CD4-positive, alpha-beta memory T cell (primary cell): Measurements from ENCODE around the gene ITGB2. TPM values are rescaled to one million over a fixed set of nuclear protein-coding genes. Genes with fewer than 3 reads are reported as not detected.

Experiments used
- CTCF ChIA-PET: fragments of 350-600 bp; sonication (Branson Sonifier 250); formaldehyde crosslinking; loops from one replicate; lab custom pipeline; 2021; ENCODE audit warnings: inconsistent platforms; ENCODE audit not compliant: partially characterized antibody; lab: Charles Lee
- POLR2A ChIA-PET: fragments of 350-600 bp; sonication (Branson Sonifier 250); formaldehyde crosslinking; loops from one replicate; lab custom pipeline; 2021; ENCODE audit not compliant: partially characterized antibody; lab: Charles Lee
- DNase-seq, 5 donors: peaks; one replicate each; pipeline versions ENCODE4 v3.0.0 to v3.0.0-alpha.2; 2020 to 2022; ENCODE audit warnings: mixed read lengths in 1 of 5
- H3K27ac ChIP-seq: one replicate; pipeline ENCODE4 v1.7.0; 2013; ENCODE audit warnings: low read depth, low read length
- H3K27me3 ChIP-seq: 2 replicates; pipeline ENCODE4 v1.7.0; 2013; ENCODE audit warnings: mild to moderate bottlenecking, low read length, moderate library complexity; ENCODE audit not compliant: insufficient read depth
- H3K36me3 ChIP-seq: 2 replicates; pipeline ENCODE4 v1.7.0; 2013; ENCODE audit warnings: mild to moderate bottlenecking, low read length, moderate library complexity; ENCODE audit not compliant: insufficient read depth
- H3K4me1 ChIP-seq: 2 replicates; pipeline ENCODE4 v1.7.0; 2013; ENCODE audit warnings: mild to moderate bottlenecking, low read length, moderate library complexity; ENCODE audit not compliant: insufficient read depth
- H3K4me3 ChIP-seq, 2 donors: one replicate each; pipeline ENCODE4 v1.7.0; 2013; ENCODE audit warnings: low read length in 2 of 2, mild to moderate bottlenecking in 1 of 2
- H3K9me3 ChIP-seq, 2 donors: one replicate each; pipeline ENCODE4 v1.7.0; 2013; ENCODE audit warnings: low read length in 2 of 2, control low read depth in 1 of 2; ENCODE audit not compliant: control insufficient read depth in 1 of 2
- H3K27ac Mint-ChIP-seq, 7 donors: one replicate each; pipeline ENCODE4 v1.8.0; 2020 to 2021; ENCODE audit warnings: mixed read lengths in 7 of 7, mild to moderate bottlenecking in 6 of 7, inconsistent platforms in 3 of 7, moderate library complexity in 3 of 7
- H3K27me3 Mint-ChIP-seq, 2 donors: one replicate each; pipeline ENCODE4 v1.8.0; 2020 to 2021; ENCODE audit warnings: mixed read lengths in 2 of 2
- H3K36me3 Mint-ChIP-seq, 2 donors: one replicate each; pipeline ENCODE4 v1.8.0; 2020 to 2021; ENCODE audit warnings: mixed read lengths in 2 of 2, inconsistent platforms in 1 of 2, mild to moderate bottlenecking in 1 of 2
- H3K4me1 Mint-ChIP-seq, 4 donors: one replicate each; pipeline ENCODE4 v1.8.0; 2020 to 2021; ENCODE audit warnings: mixed read lengths in 4 of 4, mild to moderate bottlenecking in 1 of 4
- H3K4me3 Mint-ChIP-seq, 8 donors: one replicate each; pipeline ENCODE4 v1.8.0; 2020 to 2021; ENCODE audit warnings: mixed read lengths in 8 of 8, mild to moderate bottlenecking in 7 of 8, moderate library complexity in 6 of 8, inconsistent platforms in 3 of 8
- H3K9me3 Mint-ChIP-seq, 8 donors: one replicate each; pipeline ENCODE4 v1.8.0; 2020 to 2021; ENCODE audit warnings: mixed read lengths in 8 of 8, mild to moderate bottlenecking in 5 of 8, inconsistent platforms in 3 of 8, moderate library complexity in 1 of 8
- intact Hi-C: fragments of 100-400 bp; cut with micrococcal nuclease; formaldehyde crosslinking; loops from one replicate; pipeline ENCODE4 v1.15.1; 2023
- polyA plus RNA-seq, 2 donors: library from polyadenylated mRNA; unstranded; fragments of 300-500 nt; fragmentation: Illumina TruSeq; gene quantifications; one replicate each; pipeline ENCODE4 v1.2.3, GENCODE V29; 2021
- total RNA-seq, 2 experiments: library from RNA; stranded (reverse); gene quantifications; one replicate each; pipeline ENCODE4 v1.2.3, GENCODE V29; 2021

Gene ITGB2
- total and polyA plus RNA-seq, 4 experiments from 2014 or later, result 278 to 575 (median 414) TPM

GRCh38 chr21:44858291-44858690, 62.4 kb downstream of the ITGB2 start:
- H3K9me3 Mint-ChIP-seq, result no peaks in the 10 kb centered on the region
- intact Hi-C loops, result no loop called here
- ChIA-PET POLR2A (interaction anchor here (1.0 kb wide), 1 partner anchor 9 kb away, joined by 6 read pairs; no protein-coding TSS in a partner anchor), CTCF (no interaction called here)
- Histone ChIP-seq H3K4me1 (peaks cover 23% of the 10 kb centered on the region), H3K27me3 (no peaks in the 10 kb centered on the region), H3K9me3 (no peaks in the 10 kb centered on the region), H3K4me3 (no peak overlapping the region), H3K36me3 (peaks cover 79% of the 10 kb centered on the region), H3K27ac (no peak overlapping the region)
- H3K4me1 Mint-ChIP-seq, result peaks cover 19 to 61% (median 32%) of the 10 kb centered on the region in 4 donors
- H3K4me3 Mint-ChIP-seq, result no peak overlapping the region
- peaks cover 41 to 78% of the 10 kb centered on the region in 2 donors for H3K36me3 Mint-ChIP-seq
- DNase-seq, result no peak
- H3K27ac Mint-ChIP-seq, result peak overlapping the region in 2 of 7 donors; percentile 46 to 57
- H3K27me3 Mint-ChIP-seq, result no peaks in the 10 kb centered on the region

GRCh38 chr21:44857127-44857892, 63.4 kb downstream of the ITGB2 start:
- Histone ChIP-seq H3K27ac (no peak overlapping the region), H3K4me3 (no peak overlapping the region), H3K27me3 (no peaks in the 10 kb centered on the region), H3K9me3 (no peaks in the 10 kb centered on the region), H3K4me1 (peaks cover 24% of the 10 kb centered on the region), H3K36me3 (peaks cover 78% of the 10 kb centered on the region)
- DNase-seq, result no peak
- no peaks in the 10 kb centered on the region for H3K9me3 Mint-ChIP-seq
- ChIA-PET CTCF (interaction anchor here (0.8 kb wide), 1 partner anchor 77 kb away, joined by 3 read pairs; no protein-coding TSS in a partner anchor), POLR2A (no interaction called here)
- peaks cover 19 to 68% (median 35%) of the 10 kb centered on the region in 4 donors for H3K4me1 Mint-ChIP-seq
- H3K36me3 Mint-ChIP-seq, result peaks cover 46 to 85% of the 10 kb centered on the region in 2 donors
- peak overlapping the region in 2 of 7 donors; percentile 25 to 47 for H3K27ac Mint-ChIP-seq
- H3K27me3 Mint-ChIP-seq, result no peaks in the 10 kb centered on the region
- no peak overlapping the region for H3K4me3 Mint-ChIP-seq
- intact Hi-C loops, result no loop called here

- H3K4me3 Mint-ChIP-seq, result no peak overlapping the region
- peaks cover 17 to 69% (median 38%) of the 10 kb centered on the region in 4 donors for H3K4me1 Mint-ChIP-seq
- Histone ChIP-seq H3K27ac (no peak overlapping the region), H3K36me3 (peaks cover 72% of the 10 kb centered on the region), H3K4me3 (no peak overlapping the region), H3K9me3 (no peaks in the 10 kb centered on the region), H3K27me3 (no peaks in the 10 kb centered on the region), H3K4me1 (peaks cover 33% of the 10 kb centered on the region)
- ChIA-PET POLR2A (no interaction called here), CTCF (no interaction called here)
- intact Hi-C loops, result no loop called here
- peak overlapping the region in 2 of 7 donors; percentile 52 to 77 for H3K27ac Mint-ChIP-seq
- peaks cover 50 to 84% of the 10 kb centered on the region in 2 donors for H3K36me3 Mint-ChIP-seq
- H3K27me3 Mint-ChIP-seq, result no peaks in the 10 kb centered on the region
- H3K9me3 Mint-ChIP-seq, result no peaks in the 10 kb centered on the region
- no peak for DNase-seq
Observed at GRCh38 chr21:44856131-44856530, 64.6 kb downstream of the ITGB2 start.

- H3K27ac Mint-ChIP-seq, result peak overlapping the region in 2 of 7 donors; percentile 22 to 52
- H3K4me3 Mint-ChIP-seq, result no peak overlapping the region
- H3K4me1 Mint-ChIP-seq, result peaks cover 17 to 68% (median 41%) of the 10 kb centered on the region in 4 donors
- ChIA-PET CTCF (interaction anchor here (1.4 kb wide), 1 partner anchor 18 kb away, joined by 3 read pairs; the partner anchor contains the start of gene PTTG1IP), POLR2A (interaction anchor here (0.7 kb wide), 1 partner anchor 62 kb away, joined by 3 read pairs; no protein-coding TSS in a partner anchor)
- H3K36me3 ChIP-seq, result peaks cover 75% of the 10 kb centered on the region
- no peaks in the 10 kb centered on the region for H3K9me3 ChIP-seq
- no peak for DNase-seq
- no peaks in the 10 kb centered on the region for H3K27me3 ChIP-seq
- no peaks in the 10 kb centered on the region for H3K9me3 Mint-ChIP-seq
- H3K27ac ChIP-seq, result no peak overlapping the region
- peaks cover 33% of the 10 kb centered on the region for H3K4me1 ChIP-seq
- H3K4me3 ChIP-seq, result no peak overlapping the region
- peaks cover 54 to 87% of the 10 kb centered on the region in 2 donors for H3K36me3 Mint-ChIP-seq
- H3K27me3 Mint-ChIP-seq, result no peaks in the 10 kb centered on the region
- intact Hi-C loops, result no loop called here
Observed at GRCh38 chr21:44855572-44855971, 65.1 kb downstream of the ITGB2 start.

- peaks cover 17 to 64% (median 41%) of the 10 kb centered on the region in 4 donors for H3K4me1 Mint-ChIP-seq
- H3K36me3 Mint-ChIP-seq, result peaks cover 55 to 86% of the 10 kb centered on the region in 2 donors
- DNase-seq, result no peak
- Histone ChIP-seq H3K27ac (no peak overlapping the region), H3K4me1 (peaks cover 33% of the 10 kb centered on the region), H3K4me3 (no peak overlapping the region), H3K27me3 (no peaks in the 10 kb centered on the region), H3K36me3 (peaks cover 77% of the 10 kb centered on the region), H3K9me3 (no peaks in the 10 kb centered on the region)
- ChIA-PET CTCF (interaction anchor here (0.6 to 1.4 kb wide), 2 partner anchors 18 to 58 kb away, joined by 3 read pairs; partner anchors contain the start of gene PTTG1IP), POLR2A (interaction anchor here (0.7 to 1.0 kb wide), 2 partner anchors 37 to 61 kb away, joined by 3 read pairs; partner anchors contain the start of gene SUMO3)
- H3K27ac Mint-ChIP-seq, result peak overlapping the region in 6 of 7 donors; percentile 7 to 92 (median 71)
- no peaks in the 10 kb centered on the region for H3K9me3 Mint-ChIP-seq
- no peaks in the 10 kb centered on the region for H3K27me3 Mint-ChIP-seq
- intact Hi-C loops, result no loop called here
- peak overlapping the region in 1 of 8 donors; percentile 46 for H3K4me3 Mint-ChIP-seq
Observed at GRCh38 chr21:44854664-44855446, 65.8 kb downstream of the ITGB2 start.

- peaks cover 33% of the 10 kb centered on the region for H3K4me1 ChIP-seq
- ChIA-PET POLR2A (interaction anchor here (1.0 kb wide), 1 partner anchor 37 kb away, joined by 3 read pairs; the partner anchor contains the start of gene SUMO3), CTCF (interaction anchor here (0.6 to 1.4 kb wide), 2 partner anchors 19 to 57 kb away, joined by 3 read pairs; partner anchors contain the start of gene PTTG1IP)
- intact Hi-C loops, result no loop called here
- no peaks in the 10 kb centered on the region for H3K9me3 ChIP-seq
- no peak overlapping the region for H3K27ac ChIP-seq
- Mint-ChIP-seq H3K27ac (peak overlapping the region in 6 of 7 donors; percentile 66 to 92 (median 76)), H3K9me3 (no peaks in the 10 kb centered on the region), H3K4me1 (peaks cover 15 to 64% (median 39%) of the 10 kb centered on the region in 4 donors), H3K36me3 (peaks cover 52 to 85% of the 10 kb centered on the region in 2 donors), H3K27me3 (no peaks in the 10 kb centered on the region), H3K4me3 (peak overlapping the region in 1 of 8 donors; percentile 46)
- no peaks in the 10 kb centered on the region for H3K27me3 ChIP-seq
- H3K36me3 ChIP-seq, result peaks cover 76% of the 10 kb centered on the region
- no peak for DNase-seq
- no peak overlapping the region for H3K4me3 ChIP-seq
Observed at GRCh38 chr21:44854391-44854663, 66.4 kb downstream of the ITGB2 start.
